ENCODE measurements around the gene IGLL5.
"Not testable (repeated sequence)": the region's sequence is repeated elsewhere in the genome, so short reads cannot be mapped to it uniquely, and the experiment has no call there.

- TF ChIP-seq EZH2 (IDR thresholded peaks at IDR 0.05; ENCODE audit: borderline replicate concordance, low read depth, low read length, severe bottlenecking); CTCF (IDR thresholded peaks at IDR 0.05; ENCODE audit: extremely low read depth in 1 of 2, insufficient read depth in 1 of 2, low read depth in 1 of 2, low read length in 2 of 2); POLR2A (IDR thresholded peaks at IDR 0.05; ENCODE audit: low read depth, low read length); MAX (IDR thresholded peaks at IDR 0.05; ENCODE audit: insufficient read depth, insufficient read length); MYC (IDR thresholded peaks at IDR 0.05; ENCODE audit: low read depth, low read length): not testable (repeated sequence)
Measured at GRCh38 chr22:22922092-22922953, 34.7 kb downstream of the IGLL5 start.

Data from endothelial cell of umbilical vein (primary cell).